GM10266 (cell line): Measurements from ENCODE around the gene TSPAN16.
A peak's percentile ranks its signal among the peaks of the same experiment; 100 is the strongest.

Source experiments
- DNase-seq: peaks from one replicate; pipeline ENCODE4 v3.0.0; 2012; ENCODE audit errors: extremely low spot score
- TF ChIP-seq, protein P1 (sequence below): IDR thresholded peaks from 2 replicates; pipeline ENCODE4 v1.5.1; 2012; ENCODE audit warnings: mild to moderate bottlenecking, low read depth; ENCODE audit not compliant: control insufficient read depth, insufficient read depth; ENCODE audit errors: missing control alignments

Gene TSPAN16

GRCh38 chr19:11293433-11294389 lies 2.2 kb upstream of the TSPAN16 start:
- TF ChIP-seq, protein P1, sequence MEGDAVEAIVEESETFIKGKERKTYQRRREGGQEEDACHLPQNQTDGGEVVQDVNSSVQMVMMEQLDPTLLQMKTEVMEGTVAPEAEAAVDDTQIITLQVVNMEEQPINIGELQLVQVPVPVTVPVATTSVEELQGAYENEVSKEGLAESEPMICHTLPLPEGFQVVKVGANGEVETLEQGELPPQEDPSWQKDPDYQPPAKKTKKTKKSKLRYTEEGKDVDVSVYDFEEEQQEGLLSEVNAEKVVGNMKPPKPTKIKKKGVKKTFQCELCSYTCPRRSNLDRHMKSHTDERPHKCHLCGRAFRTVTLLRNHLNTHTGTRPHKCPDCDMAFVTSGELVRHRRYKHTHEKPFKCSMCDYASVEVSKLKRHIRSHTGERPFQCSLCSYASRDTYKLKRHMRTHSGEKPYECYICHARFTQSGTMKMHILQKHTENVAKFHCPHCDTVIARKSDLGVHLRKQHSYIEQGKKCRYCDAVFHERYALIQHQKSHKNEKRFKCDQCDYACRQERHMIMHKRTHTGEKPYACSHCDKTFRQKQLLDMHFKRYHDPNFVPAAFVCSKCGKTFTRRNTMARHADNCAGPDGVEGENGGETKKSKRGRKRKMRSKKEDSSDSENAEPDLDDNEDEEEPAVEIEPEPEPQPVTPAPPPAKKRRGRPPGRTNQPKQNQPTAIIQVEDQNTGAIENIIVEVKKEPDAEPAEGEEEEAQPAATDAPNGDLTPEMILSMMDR = peak; percentile 98
- DNase-seq = peak; percentile 91

- no peak for DNase-seq
- TF ChIP-seq, protein P1 = no peak
Observed at GRCh38 chr19:11295180-11295579, 780 bp upstream of the TSPAN16 start.

GRCh38 chr19:11296264-11296663 lies 304 bp downstream of the TSPAN16 start:
- DNase-seq = no peak
- TF ChIP-seq, protein P1 = no peak

GRCh38 chr19:11299946-11300810 lies 4.2 kb downstream of the TSPAN16 start:
- DNase-seq = no peak
- TF ChIP-seq, protein P1 = no peak

GRCh38 chr19:11300811-11301120 lies 4.8 kb downstream of the TSPAN16 start:
- TF ChIP-seq, protein P1 = no peak
- DNase-seq = no peak

GRCh38 chr19:11304936-11305335 lies 9.0 kb downstream of the TSPAN16 start:
- no peak for DNase-seq
- TF ChIP-seq, protein P1 = no peak
